Measurements from ENCODE around the gene SLC44A5.

- TF ChIP-seq, protein P1, sequence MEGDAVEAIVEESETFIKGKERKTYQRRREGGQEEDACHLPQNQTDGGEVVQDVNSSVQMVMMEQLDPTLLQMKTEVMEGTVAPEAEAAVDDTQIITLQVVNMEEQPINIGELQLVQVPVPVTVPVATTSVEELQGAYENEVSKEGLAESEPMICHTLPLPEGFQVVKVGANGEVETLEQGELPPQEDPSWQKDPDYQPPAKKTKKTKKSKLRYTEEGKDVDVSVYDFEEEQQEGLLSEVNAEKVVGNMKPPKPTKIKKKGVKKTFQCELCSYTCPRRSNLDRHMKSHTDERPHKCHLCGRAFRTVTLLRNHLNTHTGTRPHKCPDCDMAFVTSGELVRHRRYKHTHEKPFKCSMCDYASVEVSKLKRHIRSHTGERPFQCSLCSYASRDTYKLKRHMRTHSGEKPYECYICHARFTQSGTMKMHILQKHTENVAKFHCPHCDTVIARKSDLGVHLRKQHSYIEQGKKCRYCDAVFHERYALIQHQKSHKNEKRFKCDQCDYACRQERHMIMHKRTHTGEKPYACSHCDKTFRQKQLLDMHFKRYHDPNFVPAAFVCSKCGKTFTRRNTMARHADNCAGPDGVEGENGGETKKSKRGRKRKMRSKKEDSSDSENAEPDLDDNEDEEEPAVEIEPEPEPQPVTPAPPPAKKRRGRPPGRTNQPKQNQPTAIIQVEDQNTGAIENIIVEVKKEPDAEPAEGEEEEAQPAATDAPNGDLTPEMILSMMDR (conservative IDR thresholded peaks at IDR 0.05; ENCODE audit: low read depth, low read length): no peak
- no peak for TF ChIP-seq EZH2 (IDR thresholded peaks at IDR 0.05; ENCODE audit: borderline replicate concordance, low read depth, low read length, poor library complexity, severe bottlenecking)
Measured at GRCh38 chr1:75317976-75318375, 292.9 kb downstream of the SLC44A5 start.
